Suppressor macrophage treated with lipopolysaccharide for 1 hour (primary cell): Measurements from ENCODE around the gene DNLZ.

Experiments
- DNase-seq, 3 donors: peaks; one replicate each; pipeline ENCODE4 v3.0.0-alpha.2; 2020 to 2022

DNLZ gene

DNA sequence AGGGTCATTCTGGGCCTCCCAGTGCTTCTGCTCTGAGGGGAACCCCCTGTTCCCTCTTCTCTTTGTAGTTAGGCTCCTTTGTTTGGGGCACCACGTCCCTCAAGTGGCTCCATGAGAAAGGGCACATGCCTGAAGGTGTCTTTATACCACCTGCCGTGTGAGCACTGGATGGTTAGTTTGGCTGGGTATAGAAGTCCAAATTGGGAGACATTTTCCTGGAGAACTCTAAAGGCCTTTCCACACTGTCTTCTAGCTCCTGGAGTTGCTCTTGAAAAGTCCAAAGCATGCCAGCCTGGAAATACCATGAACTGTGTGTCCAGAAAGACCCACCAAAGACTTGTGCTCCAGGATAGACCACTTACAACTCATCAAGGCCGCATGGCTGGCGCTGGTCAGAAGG lies 48.6 kb downstream of the DNLZ start:
- DNase-seq, result no peak

DNA sequence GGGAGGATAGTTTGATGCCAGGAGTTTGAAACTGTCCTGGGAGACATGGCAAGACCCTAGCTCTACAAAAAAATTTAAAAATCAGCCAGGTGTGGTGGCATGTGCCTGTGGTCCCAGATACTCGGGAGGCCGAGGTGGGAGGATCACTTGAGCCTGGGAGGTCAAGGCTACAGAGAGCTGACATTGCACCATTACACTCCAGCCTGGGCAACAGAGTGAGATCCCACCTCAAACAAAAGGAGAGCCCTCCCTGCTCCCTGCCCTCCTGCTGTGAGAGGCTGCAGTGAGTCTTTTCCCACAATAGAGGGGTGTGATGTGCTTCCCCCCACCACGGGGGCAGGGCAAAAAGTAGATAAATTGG lies 49.5 kb downstream of the DNLZ start:
- no peak for DNase-seq

DNA sequence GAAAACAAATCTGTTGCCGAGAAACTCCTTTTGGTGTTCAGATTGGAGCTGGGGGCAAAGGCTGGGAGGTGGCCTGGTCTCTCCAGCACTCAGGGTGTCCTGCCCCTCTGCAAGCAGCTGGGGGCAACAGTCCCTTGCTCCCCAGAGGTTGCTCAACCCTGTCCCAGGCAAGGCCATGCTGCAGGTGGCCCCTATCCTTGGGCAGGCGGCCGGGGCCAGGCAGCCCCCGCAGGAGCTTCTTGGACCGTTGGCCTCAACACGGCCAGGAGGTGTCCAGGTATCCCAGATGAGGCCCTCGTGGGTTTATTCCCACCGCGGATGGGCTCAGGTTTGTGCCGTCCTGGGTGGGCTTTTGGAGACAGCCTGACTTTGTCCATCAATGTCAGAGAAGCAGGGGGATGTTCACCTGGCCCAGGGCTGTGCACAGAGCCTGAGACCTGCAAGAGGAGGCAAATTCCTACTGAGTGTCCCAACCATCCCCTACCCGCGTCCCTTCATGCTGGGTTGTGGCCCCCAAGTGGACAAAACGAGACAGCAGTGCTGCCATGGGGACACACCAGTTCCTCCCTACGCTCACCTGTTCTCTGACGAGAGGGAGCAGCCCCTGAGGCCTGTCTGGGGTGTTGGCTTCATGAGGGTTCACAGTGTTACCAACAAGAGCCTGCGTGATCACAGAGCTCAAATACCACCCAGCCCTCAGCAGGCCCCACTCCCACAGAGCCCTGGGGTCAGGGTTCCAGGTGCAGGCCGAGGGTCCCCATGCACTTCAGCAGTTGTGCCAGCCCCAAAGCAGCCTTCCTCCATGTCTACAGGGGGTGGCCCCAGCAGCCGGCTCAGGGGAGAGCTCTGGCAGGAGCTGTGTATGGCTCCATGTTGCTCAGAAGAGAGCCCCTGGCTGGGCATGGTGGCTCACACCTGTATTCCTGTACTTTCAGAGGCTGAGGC lies 50.2 kb downstream of the DNLZ start:
- no peak for DNase-seq

DNA sequence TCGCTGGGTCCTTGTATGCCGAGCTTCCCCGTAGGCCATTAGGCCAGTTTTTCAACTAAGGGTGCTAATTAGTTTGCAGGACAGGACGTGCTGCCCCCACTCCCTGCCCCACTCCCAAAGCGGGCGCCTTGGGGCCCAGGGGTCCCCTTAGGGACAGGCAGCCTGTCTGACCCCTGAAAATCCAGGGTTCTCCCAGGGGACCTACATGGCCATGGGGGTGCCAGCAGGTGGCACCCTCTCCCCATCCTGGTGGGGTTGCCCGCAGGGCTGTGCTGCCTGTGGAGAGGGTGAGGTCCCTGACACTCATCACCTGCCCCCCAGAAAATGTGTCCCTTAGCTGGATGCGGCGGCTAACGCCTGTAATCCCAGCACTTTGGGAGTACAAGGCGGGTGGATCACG lies 51.1 kb downstream of the DNLZ start:
- peak; percentile 61 to 80 (median 68) for DNase-seq

DNA sequence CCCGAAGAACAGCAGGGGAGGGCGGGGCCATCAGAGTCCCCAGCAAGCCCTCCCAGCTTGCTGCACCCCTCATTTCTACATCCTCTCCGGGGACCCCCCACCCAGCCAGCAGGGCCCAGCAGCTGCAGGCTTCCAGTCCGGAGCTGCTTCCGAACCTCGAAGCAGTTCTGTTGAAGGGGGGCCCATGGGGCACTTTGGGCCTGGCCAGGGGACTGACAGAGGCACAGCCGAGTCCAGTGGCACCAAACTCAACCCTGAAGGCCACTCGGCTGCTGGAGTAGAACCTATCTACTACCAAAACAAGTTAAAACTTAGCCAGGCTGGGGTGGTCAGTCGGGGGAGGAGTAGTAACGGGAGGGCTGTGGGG lies 51.6 kb downstream of the DNLZ start:
- DNase-seq, result no peak

DNA sequence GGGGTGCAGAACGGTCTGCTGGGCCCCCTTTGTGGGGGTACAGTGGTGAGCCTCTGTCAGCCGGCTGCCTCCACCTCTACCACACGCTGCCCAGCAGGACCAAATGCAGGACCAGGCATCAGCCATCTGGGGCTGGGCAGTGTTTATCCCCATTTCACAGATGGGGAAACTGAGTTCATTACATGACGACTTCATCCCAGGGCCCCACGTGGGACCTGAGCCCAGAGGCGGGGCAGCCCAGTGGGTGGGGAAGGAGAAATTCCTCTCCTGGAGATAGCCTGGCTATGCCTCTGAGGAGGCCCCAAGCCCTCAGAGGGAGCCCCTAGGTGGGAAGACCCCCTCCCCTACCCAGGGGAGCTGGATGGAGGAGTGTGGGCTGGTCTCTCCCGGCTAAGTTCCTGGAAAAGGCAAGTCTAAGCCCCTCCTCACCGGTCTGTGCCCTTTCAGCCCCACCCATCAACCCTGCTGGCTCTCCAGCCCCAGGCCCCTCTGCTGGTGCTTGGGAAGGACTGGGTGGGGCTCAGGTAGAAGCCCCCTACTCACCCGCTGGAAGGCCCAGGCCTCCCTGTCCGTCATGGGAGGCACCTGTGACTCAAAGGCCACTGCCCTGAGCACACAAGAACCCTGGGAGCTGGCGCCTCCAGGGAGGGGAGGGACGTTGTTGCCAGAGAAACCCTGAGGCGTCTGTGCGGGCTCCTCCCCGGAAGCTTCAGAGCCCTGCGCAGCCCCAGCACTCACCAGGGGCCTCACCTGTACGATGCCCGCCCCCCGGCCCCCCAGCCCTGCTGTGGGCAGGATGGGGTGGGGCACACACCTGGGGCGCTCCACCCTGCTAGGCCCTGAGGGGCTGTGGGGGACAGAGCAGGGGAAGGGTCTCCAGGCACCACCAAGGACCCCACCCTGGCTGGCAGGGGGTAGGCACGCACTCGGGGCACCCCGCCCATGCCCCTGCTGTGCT lies 52.2 kb downstream of the DNLZ start:
- DNase-seq, result no peak

DNA sequence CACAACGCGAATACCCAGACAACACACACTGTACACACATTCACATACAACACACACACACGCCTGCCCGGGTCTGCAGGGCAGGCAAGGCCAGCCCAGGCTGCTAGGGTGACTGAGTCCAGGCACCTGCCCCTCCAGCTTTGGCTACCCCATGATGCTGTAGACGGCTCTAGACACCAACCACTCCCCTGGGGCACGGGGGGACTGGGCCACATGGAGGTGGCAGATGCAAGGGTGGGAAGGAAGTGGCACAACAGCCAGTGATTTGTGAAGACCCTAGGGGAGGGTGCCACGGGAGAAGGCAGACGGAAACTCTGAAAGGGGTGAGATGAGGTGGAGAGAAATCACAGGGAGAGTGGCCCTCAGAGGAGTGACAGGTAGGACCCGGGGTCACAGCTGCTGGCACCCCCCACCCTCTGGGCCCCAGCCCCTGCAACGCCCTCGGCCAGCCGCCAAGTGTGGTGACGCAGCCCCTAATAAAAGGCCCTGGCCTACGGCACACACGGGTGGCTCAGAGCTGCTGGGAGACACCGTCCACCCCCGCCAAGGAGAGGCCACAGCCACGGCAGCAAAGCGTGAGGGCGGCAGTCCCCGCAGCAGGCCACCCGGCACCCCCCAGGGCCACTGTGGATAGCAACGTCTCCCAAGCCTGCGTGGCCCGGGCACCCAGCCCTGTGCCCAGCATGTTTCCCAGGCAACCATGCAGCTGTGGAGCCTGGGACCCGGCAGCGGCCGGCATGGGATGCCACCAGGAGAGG lies 53.1 kb downstream of the DNLZ start:
- DNase-seq, result no peak

DNA sequence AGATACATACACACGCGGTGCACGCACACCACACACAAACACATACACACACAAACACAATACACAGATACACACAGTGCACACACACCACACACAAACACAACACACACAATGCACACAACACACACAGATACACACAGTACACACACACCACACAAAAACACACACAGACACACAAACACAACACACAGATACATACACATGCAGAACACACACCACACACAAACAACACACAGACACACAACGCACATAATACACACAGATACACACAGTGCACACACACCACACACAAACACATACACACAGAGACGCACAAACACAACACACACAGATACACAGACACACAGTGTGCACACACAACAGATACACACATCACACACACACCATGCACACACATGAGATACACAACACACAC lies 53.7 kb downstream of the DNLZ start:
- DNase-seq, result no peak
